Stimulated activated naive B cell treated with anti-CD40 and anti-IgM and Interleukin-4, amounts not matched to agents 10 μg/mL and 1 μg/mL and 100 μg/mL, for 72 hours (primary cell): ENCODE measurements around the gene VENTX.

Source experiments
- ATAC-seq, 2 donors: fragments of 150-1000 bp; cut with Tn5 transposase; replicated peaks; 2 replicates each; pipeline ENCODE4 v1.10.0; 2021; ENCODE audit warnings: moderate library complexity in 1 of 2
- DNase-seq: peaks from one replicate; pipeline ENCODE4 v3.0.0; 2021
- H3K27ac Mint-ChIP-seq: one replicate; pipeline ENCODE4 v1.8.0; 2022; ENCODE audit warnings: mild to moderate bottlenecking, mixed read lengths
- H3K27me3 Mint-ChIP-seq, 2 donors: one replicate each; pipeline ENCODE4 v1.8.0; 2022; ENCODE audit warnings: mixed read lengths in 2 of 2
- H3K36me3 Mint-ChIP-seq, 2 donors: one replicate each; pipeline ENCODE4 v1.8.0; 2022; ENCODE audit warnings: mixed read lengths in 2 of 2, mild to moderate bottlenecking in 1 of 2
- H3K4me1 Mint-ChIP-seq, 2 donors: one replicate each; pipeline ENCODE4 v1.8.0; 2022; ENCODE audit warnings: mixed read lengths in 2 of 2, mild to moderate bottlenecking in 1 of 2
- H3K4me3 Mint-ChIP-seq, 2 donors: one replicate each; pipeline ENCODE4 v1.8.0; 2022; ENCODE audit warnings: mild to moderate bottlenecking in 2 of 2, mixed read lengths in 2 of 2, moderate library complexity in 1 of 2
- H3K9me3 Mint-ChIP-seq, 2 donors: one replicate each; pipeline ENCODE4 v1.8.0; 2022; ENCODE audit warnings: mixed read lengths in 2 of 2, mild to moderate bottlenecking in 1 of 2

VENTX gene

DNA sequence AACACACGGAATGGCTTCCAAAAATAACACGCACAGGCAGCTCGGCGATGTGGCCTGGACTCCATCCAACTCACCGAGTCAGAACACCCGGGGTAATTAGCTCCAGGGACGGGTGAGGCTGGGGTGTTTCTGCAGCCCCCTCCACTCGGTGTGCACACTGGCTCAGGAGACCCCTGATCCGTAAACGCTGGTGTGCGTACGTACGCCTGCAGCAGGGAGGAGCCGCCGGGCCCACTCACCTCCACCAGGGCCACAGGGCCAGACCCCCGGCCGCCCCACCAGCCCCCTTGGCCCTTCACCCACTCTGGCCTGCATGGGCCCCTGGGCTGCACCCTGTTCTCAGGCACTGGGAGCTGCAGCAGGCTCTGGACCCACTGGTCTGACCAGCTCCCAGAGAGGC is 30.0 kb upstream of the VENTX start:
- Mint-ChIP-seq H3K27ac (no peak overlapping the region), H3K36me3 (no peaks in the 10 kb centered on the region), H3K27me3 (peaks cover 12 to 17% of the 10 kb centered on the region in 2 donors), H3K4me3 (no peak overlapping the region), H3K9me3 (no peaks in the 10 kb centered on the region), H3K4me1 (no peaks in the 10 kb centered on the region)
- DNase-seq (no peak), ATAC-seq (no peak)

- H3K36me3 Mint-ChIP-seq, result no peaks in the 10 kb centered on the region
- H3K27ac Mint-ChIP-seq, result no peak overlapping the region
- peaks cover 12 to 23% of the 10 kb centered on the region in 2 donors for H3K27me3 Mint-ChIP-seq
- no peaks in the 10 kb centered on the region for H3K4me1 Mint-ChIP-seq
- H3K4me3 Mint-ChIP-seq, result no peak overlapping the region
- ATAC-seq (no peak), DNase-seq (no peak)
- H3K9me3 Mint-ChIP-seq, result no peaks in the 10 kb centered on the region
Observed at GRCh38 chr10:133208466-133208865, 29.2 kb upstream of the VENTX start.

DNA sequence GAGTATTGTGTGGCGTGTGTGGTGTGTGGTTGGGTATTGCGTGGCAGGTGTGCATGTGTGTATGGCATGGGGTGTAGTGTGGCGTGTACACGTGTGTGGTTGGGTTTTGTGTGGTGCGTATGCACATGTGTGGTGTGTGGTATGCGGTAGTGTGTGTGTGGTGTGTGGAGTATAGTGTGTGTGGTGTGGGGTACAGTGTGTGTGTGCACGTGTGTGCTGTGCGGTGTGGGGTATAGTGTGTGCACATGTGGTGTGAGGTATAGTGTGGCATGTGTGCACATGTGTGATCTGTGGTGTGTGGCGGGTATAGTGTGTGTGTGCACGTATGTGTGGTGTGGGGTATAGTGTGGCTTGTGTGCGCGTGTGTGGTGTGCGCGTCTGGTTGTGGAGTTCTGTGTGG is 28.5 kb upstream of the VENTX start:
- DNase-seq (no peak), ATAC-seq (no peak)
- no peak overlapping the region for H3K4me3 Mint-ChIP-seq
- no peaks in the 10 kb centered on the region for H3K36me3 Mint-ChIP-seq
- H3K27ac Mint-ChIP-seq, result no peak overlapping the region
- peaks cover 12 to 26% of the 10 kb centered on the region in 2 donors for H3K27me3 Mint-ChIP-seq
- H3K9me3 Mint-ChIP-seq, result no peaks in the 10 kb centered on the region
- no peaks in the 10 kb centered on the region for H3K4me1 Mint-ChIP-seq

GRCh38 chr10:133209641-133210040 is 28.0 kb upstream of the VENTX start:
- Mint-ChIP-seq H3K27ac (no peak overlapping the region), H3K4me1 (no peaks in the 10 kb centered on the region), H3K9me3 (no peaks in the 10 kb centered on the region), H3K27me3 (peaks cover 12 to 30% of the 10 kb centered on the region in 2 donors), H3K36me3 (no peaks in the 10 kb centered on the region), H3K4me3 (no peak overlapping the region)
- ATAC-seq (no peak), DNase-seq (no peak)

DNA sequence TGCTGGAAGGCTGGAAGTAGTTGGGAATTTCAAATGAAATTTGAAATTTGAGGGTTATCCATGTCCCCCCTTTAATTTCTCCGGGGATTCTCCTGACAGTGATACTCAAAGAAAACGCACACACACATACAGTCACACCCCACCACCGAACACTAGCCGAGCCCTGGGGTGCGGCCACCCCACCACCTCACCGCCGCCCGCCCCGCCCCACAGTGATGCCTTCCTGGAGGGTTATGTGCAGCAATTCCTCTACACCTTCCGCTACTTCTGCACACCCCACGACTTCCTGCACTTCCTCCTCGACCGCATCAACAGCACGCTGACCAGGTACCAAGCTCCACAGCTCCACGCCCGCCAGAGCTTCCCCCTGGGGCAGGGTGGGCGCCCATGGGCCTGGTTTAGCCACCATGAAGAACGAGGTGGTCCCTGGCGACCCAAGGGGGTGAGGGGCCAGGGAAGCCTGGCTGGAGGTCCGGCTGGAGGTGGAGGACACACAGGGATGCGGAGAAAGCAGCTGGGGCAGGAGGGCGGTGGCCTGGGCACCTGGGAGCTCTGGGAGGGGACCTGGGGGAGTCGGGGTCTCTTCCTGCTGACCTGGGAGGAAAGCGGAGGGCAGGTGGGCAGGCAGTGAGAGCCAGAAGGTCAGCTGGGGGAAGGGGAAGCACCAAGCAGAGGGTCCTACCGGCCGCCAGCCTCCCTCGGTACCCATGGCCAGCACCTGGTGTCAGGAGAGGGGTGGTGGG is 27.1 kb upstream of the VENTX start:
- Mint-ChIP-seq H3K27me3 (peaks cover 8 to 26% of the 10 kb centered on the region in 2 donors), H3K4me1 (no peaks in the 10 kb centered on the region), H3K9me3 (no peaks in the 10 kb centered on the region), H3K4me3 (no peak overlapping the region), H3K27ac (no peak overlapping the region), H3K36me3 (no peaks in the 10 kb centered on the region)
- ATAC-seq (peak in 1 of 2 donors; percentile 29), DNase-seq (no peak)

DNA sequence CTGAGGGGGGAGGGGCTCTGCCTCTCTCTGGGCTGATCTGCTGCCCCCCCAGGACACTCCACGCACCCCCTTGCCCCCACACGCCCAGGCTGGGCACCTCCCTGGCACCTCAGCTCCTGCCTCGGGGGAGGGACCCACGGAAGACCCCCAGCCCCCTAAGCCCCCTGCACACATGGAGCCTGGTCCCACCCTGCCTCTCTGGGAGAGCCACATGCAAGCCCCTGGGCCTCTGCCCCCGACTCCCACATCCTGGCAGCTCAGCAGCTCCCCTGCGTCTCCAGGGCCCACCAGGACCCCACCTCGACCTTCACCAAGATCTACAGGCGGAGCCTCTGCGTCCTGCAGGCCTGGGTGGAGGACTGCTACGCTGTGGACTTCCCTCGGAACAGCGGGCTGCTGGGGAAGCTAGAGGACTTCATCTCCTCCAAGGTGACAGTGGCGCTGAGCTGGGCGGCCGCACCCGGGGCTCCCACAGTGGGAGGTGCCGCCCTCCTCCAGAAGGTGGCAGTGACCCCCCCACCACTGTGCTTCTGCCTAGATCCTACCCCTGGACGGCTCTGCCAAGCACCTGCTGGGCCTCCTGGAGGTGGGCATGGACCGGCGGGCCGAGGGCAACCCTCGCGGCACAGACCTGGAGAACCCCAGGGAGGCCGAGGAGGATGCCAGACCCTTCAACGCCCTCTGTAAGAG is 26.4 kb upstream of the VENTX start:
- no peaks in the 10 kb centered on the region for H3K4me1 Mint-ChIP-seq
- DNase-seq, result no peak
- peaks cover 8 to 26% of the 10 kb centered on the region in 2 donors for H3K27me3 Mint-ChIP-seq
- H3K36me3 Mint-ChIP-seq, result no peaks in the 10 kb centered on the region
- H3K27ac Mint-ChIP-seq, result no peak overlapping the region
- H3K4me3 Mint-ChIP-seq, result no peak overlapping the region
- ATAC-seq, result no peak
- no peaks in the 10 kb centered on the region for H3K9me3 Mint-ChIP-seq

- Mint-ChIP-seq H3K27me3 (peaks cover 12 to 32% of the 10 kb centered on the region in 2 donors), H3K36me3 (no peaks in the 10 kb centered on the region), H3K27ac (no peak overlapping the region), H3K9me3 (no peaks in the 10 kb centered on the region), H3K4me3 (no peak overlapping the region), H3K4me1 (no peaks in the 10 kb centered on the region)
- DNase-seq (no peak), ATAC-seq (no peak)
Observed at GRCh38 chr10:133211959-133212852, 25.4 kb upstream of the VENTX start.

DNA sequence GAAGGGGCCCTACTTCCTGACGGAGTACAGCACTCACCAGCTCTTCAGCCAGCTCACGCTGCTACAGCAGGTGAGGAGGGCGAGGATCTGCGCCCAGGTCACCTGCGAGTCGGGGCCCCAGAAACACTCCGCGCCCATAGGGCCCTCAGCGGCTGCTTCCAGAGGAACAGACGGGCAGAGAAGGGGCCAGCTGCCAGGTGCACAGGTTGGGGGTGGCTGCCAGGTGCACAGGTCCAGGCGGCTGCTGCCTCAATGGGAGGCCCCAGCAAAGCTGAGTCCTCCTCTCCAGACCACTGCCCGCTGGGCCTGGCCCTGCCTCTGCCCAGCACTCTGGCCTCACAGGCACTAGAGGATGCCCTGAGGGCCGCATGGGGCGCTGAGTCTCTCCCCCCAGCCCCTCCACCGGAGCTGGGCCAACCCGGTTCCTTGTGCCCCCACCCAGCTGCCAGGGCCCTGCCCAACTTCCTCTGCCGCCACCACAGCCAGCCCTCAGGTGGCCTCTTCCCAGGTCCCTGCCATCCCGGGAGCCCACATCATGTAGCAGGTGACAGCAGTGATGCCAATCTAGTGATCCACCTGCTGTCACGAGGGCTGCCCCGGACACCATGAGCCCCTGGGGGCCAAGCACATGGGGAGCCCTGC is 24.7 kb upstream of the VENTX start:
- Mint-ChIP-seq H3K27me3 (peaks cover 12 to 32% of the 10 kb centered on the region in 2 donors), H3K27ac (no peak overlapping the region), H3K9me3 (no peaks in the 10 kb centered on the region), H3K4me3 (no peak overlapping the region), H3K36me3 (no peaks in the 10 kb centered on the region), H3K4me1 (no peaks in the 10 kb centered on the region)
- DNase-seq (no peak), ATAC-seq (no peak)

DNA sequence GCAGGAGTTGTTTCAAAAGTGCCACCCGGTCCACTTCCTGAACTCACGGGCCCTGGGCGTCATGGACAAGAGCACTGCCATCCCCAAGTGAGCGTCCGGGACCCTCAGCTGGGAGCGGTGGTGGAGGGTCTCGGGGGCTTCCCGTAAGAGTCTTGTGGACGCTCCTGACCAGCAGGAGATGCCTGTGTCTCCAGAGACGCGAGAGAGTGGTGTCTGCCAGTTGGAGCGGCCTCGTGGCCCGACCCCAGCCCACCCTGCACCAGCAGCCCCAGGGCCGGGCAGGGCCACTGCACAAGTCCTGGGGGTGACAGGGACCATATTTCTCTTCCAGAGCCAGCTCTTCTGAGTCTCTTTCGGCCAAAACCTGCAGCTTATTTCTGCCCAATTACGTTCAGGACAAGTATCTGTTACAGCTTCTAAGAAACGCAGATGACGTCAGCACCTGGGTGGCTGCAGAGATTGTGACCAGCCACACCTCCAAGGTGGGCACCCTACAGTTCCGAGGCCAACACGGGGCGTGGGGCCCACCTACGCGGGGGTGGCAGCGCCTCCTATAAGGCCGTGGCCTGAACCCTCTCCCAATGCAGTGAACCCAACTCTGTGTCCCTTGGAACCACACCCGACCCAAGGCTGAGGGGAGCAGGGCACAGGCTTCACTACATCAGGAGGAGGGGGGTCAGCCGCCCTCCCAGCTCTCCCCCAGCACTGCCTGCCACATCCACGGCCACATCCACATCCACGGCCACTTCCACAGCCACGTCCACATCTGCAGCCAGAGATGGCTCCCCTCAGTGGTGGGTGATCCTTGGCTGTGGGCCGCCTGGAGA is 23.8 kb upstream of the VENTX start:
- H3K9me3 Mint-ChIP-seq, result no peaks in the 10 kb centered on the region
- ATAC-seq (no peak), DNase-seq (no peak)
- no peak overlapping the region for H3K27ac Mint-ChIP-seq
- H3K4me1 Mint-ChIP-seq, result no peaks in the 10 kb centered on the region
- H3K36me3 Mint-ChIP-seq, result no peaks in the 10 kb centered on the region
- peaks cover 17 to 32% of the 10 kb centered on the region in 2 donors for H3K27me3 Mint-ChIP-seq
- H3K4me3 Mint-ChIP-seq, result no peak overlapping the region

DNA sequence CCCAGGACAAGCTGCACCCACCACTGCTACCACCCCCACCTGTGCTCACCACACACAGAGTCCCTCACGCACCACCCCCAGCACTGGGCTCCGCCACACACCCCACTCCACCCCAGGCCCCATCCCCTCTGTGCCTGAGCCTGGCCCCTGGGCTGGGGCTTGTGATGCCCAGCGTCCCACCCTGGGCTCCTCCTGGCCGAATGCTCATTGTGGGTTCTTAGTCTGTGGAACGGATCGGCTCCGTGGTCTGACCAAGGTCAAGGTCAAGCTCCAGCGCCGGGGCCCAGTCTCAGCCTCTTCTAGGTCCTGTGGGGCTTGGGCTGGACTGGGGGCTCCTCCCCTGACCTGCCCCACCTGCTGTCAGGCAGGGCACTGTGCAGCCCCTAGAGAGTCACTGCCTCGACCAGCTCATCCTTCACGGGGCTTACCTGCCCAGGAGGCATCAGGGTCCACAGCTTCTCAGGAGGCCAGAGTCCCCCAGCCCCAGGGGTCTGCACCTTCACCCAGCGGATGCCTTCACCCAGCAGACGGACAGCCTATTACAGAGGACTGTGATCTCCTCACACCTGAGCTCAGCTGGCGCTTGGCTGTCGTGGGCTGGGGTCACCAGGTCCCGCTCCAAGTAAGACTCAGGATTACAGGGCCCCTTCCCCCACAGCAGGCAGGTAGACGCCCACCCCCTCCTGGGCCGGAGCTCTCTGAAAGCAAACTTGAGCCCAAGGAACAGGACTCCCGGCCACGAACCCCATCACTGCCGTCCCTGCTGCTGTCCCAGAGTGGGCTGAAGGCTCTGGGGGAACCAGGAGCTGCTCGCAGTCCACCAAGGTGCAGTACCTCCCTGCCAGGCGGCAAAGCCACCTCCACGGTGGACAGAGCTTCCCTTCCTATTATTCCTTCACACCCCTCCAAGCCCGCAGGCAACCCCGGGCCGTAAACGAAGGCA is 22.9 kb upstream of the VENTX start:
- Mint-ChIP-seq H3K4me3 (no peak overlapping the region), H3K9me3 (no peaks in the 10 kb centered on the region), H3K27ac (no peak overlapping the region), H3K4me1 (no peaks in the 10 kb centered on the region), H3K27me3 (peaks cover 17 to 35% of the 10 kb centered on the region in 2 donors), H3K36me3 (no peaks in the 10 kb centered on the region)
- ATAC-seq (no peak), DNase-seq (no peak)

DNA sequence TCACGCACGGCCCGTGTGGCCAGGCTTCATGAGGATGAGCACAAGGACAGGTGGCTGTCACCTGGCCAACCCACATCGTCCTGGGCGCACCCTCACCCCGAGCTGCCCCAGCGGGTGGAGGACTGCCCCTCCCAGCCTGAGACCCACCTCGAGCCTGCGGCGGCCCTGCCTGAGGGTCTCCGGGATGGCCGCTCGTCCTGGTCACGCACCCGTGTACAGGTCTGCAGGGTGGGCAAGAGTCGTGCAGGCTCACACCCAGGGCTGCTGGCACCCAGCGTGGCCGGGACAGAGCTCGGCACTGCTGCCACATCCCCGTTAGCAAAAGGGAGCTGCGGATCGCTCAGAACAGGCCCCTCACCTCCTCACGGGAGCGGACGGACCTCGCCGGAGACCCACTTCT is 22.1 kb upstream of the VENTX start:
- Mint-ChIP-seq H3K27me3 (peaks cover 15 to 36% of the 10 kb centered on the region in 2 donors), H3K4me1 (peaks cover 0 to 1% of the 10 kb centered on the region in 2 donors), H3K36me3 (no peaks in the 10 kb centered on the region), H3K27ac (no peak overlapping the region), H3K9me3 (no peaks in the 10 kb centered on the region), H3K4me3 (no peak overlapping the region)
- DNase-seq (no peak), ATAC-seq (no peak)

- DNase-seq (no peak), ATAC-seq (no peak)
- Mint-ChIP-seq H3K27ac (no peak overlapping the region), H3K36me3 (peaks cover 0 to 2% of the 10 kb centered on the region in 2 donors), H3K9me3 (no peaks in the 10 kb centered on the region), H3K4me3 (no peak overlapping the region), H3K4me1 (peaks cover 0 to 3% of the 10 kb centered on the region in 2 donors), H3K27me3 (peaks cover 23 to 40% of the 10 kb centered on the region in 2 donors)
Observed at GRCh38 chr10:133216776-133217175, 20.9 kb upstream of the VENTX start.
